Mesenchymal stem cell (in vitro differentiated cells and primary cell): ENCODE measurements around the gene FBXL7.

Experiments
- DNase-seq: peaks from one replicate; pipeline ENCODE4 v3.0.0-alpha.2; 2013
- H2AFZ ChIP-seq: one replicate; pipeline ENCODE4 v1.6.1; 2013; ENCODE audit warnings: low read depth, mild to moderate bottlenecking, control low read depth, inconsistent platforms, low read length, moderate library complexity
- H2AK5ac ChIP-seq: 2 replicates; pipeline ENCODE4 v1.6.1; 2013; ENCODE audit warnings: low read length, moderate library complexity, mild to moderate bottlenecking, inconsistent platforms; ENCODE audit not compliant: severe bottlenecking
- H2BK120ac ChIP-seq: one replicate; pipeline ENCODE4 v1.6.1; 2013; ENCODE audit warnings: low read depth, mild to moderate bottlenecking, inconsistent platforms, low read length, moderate library complexity
- H2BK12ac ChIP-seq, 2 experiments: one replicate each; pipeline ENCODE4 v1.6.1; 2013; ENCODE audit warnings: inconsistent platforms in 2 of 2, low read length in 2 of 2, mild to moderate bottlenecking in 2 of 2, moderate library complexity in 2 of 2, control low read depth in 1 of 2
- H2BK15ac ChIP-seq: one replicate; pipeline ENCODE4 v1.6.1; 2013; ENCODE audit warnings: mild to moderate bottlenecking, low read depth, inconsistent platforms; ENCODE audit not compliant: poor library complexity, severe bottlenecking
- H2BK5ac ChIP-seq: 2 replicates; pipeline ENCODE4 v1.6.1; 2013; ENCODE audit warnings: low read depth, mild to moderate bottlenecking, low read length, control low read depth, inconsistent platforms; ENCODE audit not compliant: poor library complexity, severe bottlenecking
- H3K14ac ChIP-seq, 2 experiments: one replicate each; pipeline ENCODE4 v1.6.1; 2013; ENCODE audit warnings: inconsistent platforms in 2 of 2, low read length in 2 of 2, control low read depth in 1 of 2, mild to moderate bottlenecking in 1 of 2, moderate library complexity in 1 of 2
- H3K18ac ChIP-seq, 2 experiments: one replicate each; pipeline ENCODE4 v1.6.1; 2013; ENCODE audit warnings: inconsistent platforms in 2 of 2, low read length in 2 of 2, control low read depth in 1 of 2, low read depth in 1 of 2, mild to moderate bottlenecking in 1 of 2
- H3K23ac ChIP-seq, 2 experiments: one replicate each; pipeline ENCODE4 v1.6.1; 2013; ENCODE audit warnings: inconsistent platforms in 2 of 2, low read length in 2 of 2, mild to moderate bottlenecking in 2 of 2, moderate library complexity in 2 of 2, control low read depth in 1 of 2
- H3K27ac ChIP-seq: 2 replicates; pipeline ENCODE4 v1.5.1; 2013; ENCODE audit warnings: mild to moderate bottlenecking, moderate library complexity, low read length, control low read depth, inconsistent platforms; ENCODE audit not compliant: poor library complexity, severe bottlenecking
- H3K27me3 ChIP-seq, 2 experiments: 2 replicates each; pipeline versions ENCODE4 v1.6.1 to v1.7.0; 2013; ENCODE audit warnings: low read length in 2 of 2, mild to moderate bottlenecking in 2 of 2, moderate library complexity in 2 of 2, control low read depth in 1 of 2, inconsistent platforms in 1 of 2; ENCODE audit not compliant: control insufficient read depth in 1 of 2, insufficient read depth in 1 of 2
- H3K36me3 ChIP-seq, 2 experiments: 2 replicates each; pipeline versions ENCODE4 v1.6.1 to v1.7.0; 2013; ENCODE audit warnings: low read length in 2 of 2, control low read depth in 1 of 2, inconsistent platforms in 1 of 2, low read depth in 1 of 2, mild to moderate bottlenecking in 1 of 2; ENCODE audit not compliant: insufficient read depth in 2 of 2, control insufficient read depth in 1 of 2
- H3K4ac ChIP-seq, 2 experiments: one replicate each; pipeline ENCODE4 v1.6.1; 2013; ENCODE audit warnings: inconsistent platforms in 2 of 2, low read length in 2 of 2, mild to moderate bottlenecking in 2 of 2, moderate library complexity in 2 of 2, control low read depth in 1 of 2, low read depth in 1 of 2
- H3K4me1 ChIP-seq: 2 replicates; pipeline ENCODE4 v1.6.1; 2013; ENCODE audit warnings: low read depth, low read length, control low read depth; ENCODE audit not compliant: control insufficient read depth, insufficient read depth
- H3K4me2 ChIP-seq: 2 replicates; pipeline ENCODE4 v1.6.1; 2013; ENCODE audit warnings: low read length, mild to moderate bottlenecking, inconsistent platforms; ENCODE audit not compliant: poor library complexity, severe bottlenecking
- H3K4me3 ChIP-seq, 2 experiments: 2 replicates each; pipeline versions ENCODE4 v1.5.1 to v1.7.0; 2013; ENCODE audit warnings: low read length in 2 of 2, mild to moderate bottlenecking in 2 of 2, control low read depth in 1 of 2, low read depth in 1 of 2; ENCODE audit not compliant: insufficient read depth in 1 of 2
- H3K79me1 ChIP-seq: replicated peaks from 2 replicates; pipeline ENCODE4 v1.6.1; 2013; ENCODE audit warnings: mild to moderate bottlenecking, control low read depth, low read length, inconsistent platforms; ENCODE audit not compliant: poor library complexity, severe bottlenecking
- H3K9ac ChIP-seq: 2 replicates; pipeline ENCODE4 v1.7.0; 2013; ENCODE audit warnings: mild to moderate bottlenecking, low read length, moderate library complexity
- H3K9me3 ChIP-seq: 2 replicates; pipeline ENCODE4 v1.7.0; 2013; ENCODE audit warnings: mild to moderate bottlenecking, low read length; ENCODE audit not compliant: control insufficient read depth
- H4K8ac ChIP-seq: one replicate; pipeline ENCODE4 v1.6.1; 2013; ENCODE audit warnings: inconsistent platforms, mild to moderate bottlenecking, low read length, moderate library complexity
- H4K91ac ChIP-seq: one replicate; pipeline ENCODE4 v1.6.1; 2013; ENCODE audit warnings: mild to moderate bottlenecking, low read length, inconsistent platforms
- WGBS: methylation state at CpG from one replicate; pipeline ENCODE4 v1.1.7; 2013; ENCODE audit warnings: mixed read lengths; 5-methylcytosine and 5-hydroxymethylcytosine counted together

Gene FBXL7

GRCh38 chr5:15607076-15607475, 107.1 kb downstream of the FBXL7 start:
- Histone ChIP-seq H2AFZ (no peak overlapping the region), H3K27ac (no peak overlapping the region), H3K4me2 (no peak overlapping the region), H3K9ac (no peak overlapping the region), H3K4ac (no peak overlapping the region), H2BK120ac (no peak overlapping the region), H3K18ac (no peak overlapping the region), H2BK5ac (no peak overlapping the region), H3K14ac (no peak overlapping the region), H3K36me3 (peaks cover 0 to 4% of the 10 kb centered on the region in 2 experiments), H3K23ac (no peak overlapping the region), H4K8ac (no peak overlapping the region), H3K79me1 (peaks cover 26% of the 10 kb centered on the region), H4K91ac (no peak overlapping the region), H3K4me3 (no peak overlapping the region), H3K4me1 (no peaks in the 10 kb centered on the region), H2BK12ac (no peak overlapping the region), H2BK15ac (no peak overlapping the region), H3K27me3 (no peaks in the 10 kb centered on the region), H3K9me3 (no peaks in the 10 kb centered on the region), H2AK5ac (no peak overlapping the region)
- DNase-seq: no peak
- 92% methylated on average over 2 of the region's 2 CpGs for WGBS

GRCh38 chr5:15609076-15609725, 109.2 kb downstream of the FBXL7 start:
- Histone ChIP-seq H4K91ac (no peak overlapping the region), H3K14ac (no peak overlapping the region), H2BK5ac (no peak overlapping the region), H3K23ac (no peak overlapping the region), H3K4me2 (no peak overlapping the region), H2BK15ac (no peak overlapping the region), H3K18ac (no peak overlapping the region), H2AK5ac (no peak overlapping the region), H3K27me3 (no peaks in the 10 kb centered on the region), H2BK120ac (no peak overlapping the region), H3K79me1 (peaks cover 28% of the 10 kb centered on the region), H2BK12ac (no peak overlapping the region), H3K4ac (no peak overlapping the region), H3K27ac (no peak overlapping the region), H2AFZ (no peak overlapping the region), H3K4me3 (no peak overlapping the region), H3K9me3 (no peaks in the 10 kb centered on the region), H3K36me3 (peaks cover 0 to 3% of the 10 kb centered on the region in 2 experiments), H3K9ac (no peak overlapping the region), H3K4me1 (no peaks in the 10 kb centered on the region), H4K8ac (no peak overlapping the region)
- WGBS: 94% methylated on average over 3 of the region's 3 CpGs
- no peak for DNase-seq

GRCh38 chr5:15610216-15610615, 110.2 kb downstream of the FBXL7 start:
- H3K4me3 ChIP-seq: no peak overlapping the region
- H2BK5ac ChIP-seq: no peak overlapping the region
- no peak overlapping the region for H3K9ac ChIP-seq
- peaks cover 34% of the 10 kb centered on the region for H3K79me1 ChIP-seq
- no peak overlapping the region for H2AFZ ChIP-seq
- H3K36me3 ChIP-seq: peaks cover 0 to 3% of the 10 kb centered on the region in 2 experiments
- no peak overlapping the region for H4K8ac ChIP-seq
- H2AK5ac ChIP-seq: no peak overlapping the region
- peak overlapping the region in 1 of 2 experiments; percentile 61 for H3K23ac ChIP-seq
- H3K14ac ChIP-seq: no peak overlapping the region
- no peaks in the 10 kb centered on the region for H3K9me3 ChIP-seq
- no peak overlapping the region for H3K4ac ChIP-seq
- no peak for DNase-seq
- WGBS: 54% methylated on average over 2 of the region's 2 CpGs
- H3K27me3 ChIP-seq: no peaks in the 10 kb centered on the region
- H3K4me2 ChIP-seq: no peak overlapping the region
- peak overlapping the region in 1 of 2 experiments; percentile 7 for H3K18ac ChIP-seq
- no peak overlapping the region for H2BK12ac ChIP-seq
- no peaks in the 10 kb centered on the region for H3K4me1 ChIP-seq
- no peak overlapping the region for H3K27ac ChIP-seq
- no peak overlapping the region for H4K91ac ChIP-seq
- no peak overlapping the region for H2BK120ac ChIP-seq
- H2BK15ac ChIP-seq: no peak overlapping the region

GRCh38 chr5:15611008-15611407, 111.0 kb downstream of the FBXL7 start:
- DNase-seq: no peak
- H3K27me3 ChIP-seq: no peaks in the 10 kb centered on the region

More at GRCh38 chr5:15611008-15611407, 111.0 kb downstream of the FBXL7 start:
- Histone ChIP-seq H3K79me1 (peaks cover 38% of the 10 kb centered on the region), H2BK15ac (no peak overlapping the region), H3K27ac (no peak overlapping the region), H3K9me3 (no peaks in the 10 kb centered on the region), H3K18ac (no peak overlapping the region), H2AFZ (no peak overlapping the region), H3K23ac (no peak overlapping the region), H4K8ac (no peak overlapping the region), H3K4me3 (no peak overlapping the region), H2AK5ac (no peak overlapping the region), H3K4me1 (no peaks in the 10 kb centered on the region), H2BK12ac (no peak overlapping the region), H4K91ac (no peak overlapping the region), H3K9ac (no peak overlapping the region), H3K4me2 (no peak overlapping the region), H2BK5ac (no peak overlapping the region), H3K4ac (no peak overlapping the region), H2BK120ac (no peak overlapping the region), H3K14ac (no peak overlapping the region), H3K36me3 (peaks cover 0 to 3% of the 10 kb centered on the region in 2 experiments)
- 100% methylated on average over 2 of the region's 2 CpGs for WGBS
